PC-3 (cell line): ENCODE measurements around the gene ETS1. TPM values are rescaled to one million over a fixed set of nuclear protein-coding genes. Genes with fewer than 3 reads are reported as not detected.

Experiments
- ATAC-seq: fragments of 200-7000 bp; cut with Tn5 transposase; 2 replicates; pipeline ENCODE4 v1.9.1; 2020; ENCODE audit warnings: mild to moderate bottlenecking, moderate library complexity
- BruUV-seq: library from RNA; stranded (reverse); fragments of 400-500 nt; replicated peaks from 2 replicates; lab custom pipeline; 2021; lab: Mats Ljungman, UMichigan
- CTCF ChIA-PET: fragments of 300-600 bp; sonication (Branson Sonifier 250); formaldehyde crosslinking; loops from one replicate; lab custom pipeline; 2022; ENCODE audit warnings: antibody characterized with exemption; lab: Charles Lee
- POLR2A ChIA-PET: fragments of 300-600 bp; sonication (Branson Sonifier 250); formaldehyde crosslinking; loops from one replicate; lab custom pipeline; 2022; ENCODE audit warnings: antibody characterized with exemption; ENCODE audit not compliant: unreplicated experiment; lab: Charles Lee
- DNase-seq: peaks from one replicate; pipeline ENCODE4 v3.0.0-alpha.2; 2015
- H2AFZ ChIP-seq: fragments of 300-600 bp; sonication (generic); 2 replicates; pipeline ENCODE4 v1.6.0; 2016; ENCODE audit warnings: antibody characterized with exemption, low read length
- H3F3A ChIP-seq: fragments of 300-600 bp; sonication (generic); one replicate; pipeline ENCODE4 v1.6.0; 2017; ENCODE audit warnings: antibody characterized with exemption, low read length, control low read depth, mild to moderate bottlenecking; ENCODE audit not compliant: unreplicated experiment
- H3K27ac ChIP-seq: fragments of 300-600 bp; sonication (generic); 2 replicates; pipeline ENCODE4 v1.5.1; 2016; ENCODE audit warnings: mild to moderate bottlenecking, low read length
- H3K27me3 ChIP-seq: fragments of 300-600 bp; sonication (generic); 2 replicates; pipeline ENCODE4 v1.6.1; 2016; ENCODE audit warnings: low read length, mixed read lengths
- H3K36me3 ChIP-seq: fragments of 300-600 bp; sonication (generic); 2 replicates; pipeline ENCODE4 v1.6.1; 2016; ENCODE audit warnings: low read depth, mixed run types, low read length, mixed read lengths
- H3K4me1 ChIP-seq: fragments of 300-600 bp; sonication (generic); 2 replicates; pipeline ENCODE4 v1.5.1; 2016; ENCODE audit warnings: low read length; ENCODE audit not compliant: insufficient read depth
- H3K4me2 ChIP-seq: fragments of 300-600 bp; sonication (generic); 2 replicates; pipeline ENCODE4 v1.6.0; 2016; ENCODE audit warnings: low read length
- H3K4me3 ChIP-seq: fragments of 300-600 bp; sonication (generic); 2 replicates; pipeline ENCODE4 v1.5.1; 2016; ENCODE audit warnings: mild to moderate bottlenecking, low read length, mixed read lengths
- H3K79me2 ChIP-seq: fragments of 300-600 bp; sonication (generic); 2 replicates; pipeline ENCODE4 v1.6.1; 2017; ENCODE audit warnings: low read length, mixed read lengths
- H3K9ac ChIP-seq: fragments of 300-600 bp; sonication (generic); 2 replicates; pipeline ENCODE4 v1.6.0; 2016; ENCODE audit warnings: mild to moderate bottlenecking, low read length
- H3K9me2 ChIP-seq: fragments of 300-600 bp; sonication (generic); replicated peaks from 2 replicates; pipeline ENCODE4 v1.6.1; 2016; ENCODE audit warnings: mixed run types, low read length, mixed read lengths
- H3K9me3 ChIP-seq: fragments of 300-600 bp; sonication (generic); 2 replicates; pipeline ENCODE4 v1.6.1; 2016; ENCODE audit warnings: low read length, mixed read lengths
- H4K20me1 ChIP-seq: fragments of 300-600 bp; sonication (generic); 2 replicates; pipeline ENCODE4 v1.6.1; 2016; ENCODE audit warnings: low read length, mixed read lengths
- EZH2 ChIP-seq: fragments of 300-600 bp; sonication (generic); IDR thresholded peaks from one replicate; pipeline ENCODE4 v1.6.1; 2017; ENCODE audit warnings: antibody characterized with exemption, mild to moderate bottlenecking, low read length; ENCODE audit not compliant: unreplicated experiment
- EZH2phosphoT487 ChIP-seq: fragments of 300-600 bp; sonication (generic); IDR thresholded peaks from 2 replicates; pipeline ENCODE4 v1.6.1; 2018; ENCODE audit warnings: mild to moderate bottlenecking, antibody characterized with exemption, low read length, borderline replicate concordance
- intact Hi-C: fragments of 100-400 bp; cut with micrococcal nuclease; formaldehyde crosslinking; loops from 2 replicates; pipeline ENCODE4 v1.9.0; 2023
- total RNA-seq: library from RNA; depleted of rRNA; stranded (reverse); fragments of >200 nt; gene quantifications from 2 replicates; pipeline ENCODE4 v1.2.3, GENCODE V29; 2014
- TF ChIP-seq, protein P1 (sequence below): fragments of 300-600 bp; sonication (generic); conservative IDR thresholded peaks from 2 replicates; pipeline ENCODE4 v1.5.1; 2017; ENCODE audit warnings: antibody characterized with exemption, low read depth, mild to moderate bottlenecking, low read length

ETS1 gene
- total RNA-seq, 1 experiment from 2014 or later, result 52.0 TPM

DNA sequence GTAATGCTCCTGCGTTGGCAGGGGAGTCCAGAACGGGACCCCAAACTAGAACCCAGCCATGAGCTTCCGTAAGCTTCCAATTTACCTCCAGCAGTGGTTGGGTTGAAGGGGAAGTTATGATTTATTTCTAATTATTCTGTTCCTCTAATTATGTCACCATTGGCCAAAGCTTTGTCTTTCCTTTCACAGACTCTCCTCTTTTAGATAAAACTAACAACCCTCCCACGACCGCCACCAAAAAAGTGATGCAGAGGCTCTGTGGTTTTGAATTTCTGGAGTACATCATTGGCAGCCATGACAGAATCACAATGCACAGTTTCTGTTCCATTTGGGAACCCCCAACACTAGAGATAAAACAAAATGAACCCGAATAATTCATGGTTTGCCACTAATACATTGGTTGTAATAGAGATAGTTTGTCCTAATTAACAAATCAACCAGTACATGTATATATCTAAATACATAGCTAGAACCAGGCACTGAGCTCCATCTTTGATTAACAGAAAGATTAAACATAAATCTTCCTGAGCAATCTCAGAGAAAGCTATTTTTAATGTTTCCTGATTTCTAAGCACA is 64.3 kb downstream of the ETS1 start:
- intact Hi-C loops, result loop anchor here (1.0 to 5.0 kb wide), 7 partner anchors 26 to 350 kb away; no protein-coding TSS in a partner anchor
- H4K20me1 ChIP-seq, result peaks cover 34% of the 10 kb centered on the region
- peak overlapping the region; percentile 90 for H3K27ac ChIP-seq
- peaks cover 41% of the 10 kb centered on the region for H3K79me2 ChIP-seq
- peak overlapping the region; percentile 47 for H3K4me3 ChIP-seq
- no peaks in the 10 kb centered on the region for H3F3A ChIP-seq
- H3K9ac ChIP-seq, result peak overlapping the region; percentile 87
- ATAC-seq, result no peak
- DNase-seq, result no peak
- BruUV-seq, result TSS peak; percentile 82
- peaks cover 61% of the 10 kb centered on the region for H3K4me1 ChIP-seq
- no peaks in the 10 kb centered on the region for H3K27me3 ChIP-seq
- H2AFZ ChIP-seq, result peak overlapping the region; percentile 12; the same call in 1 of the 2 replicates
- ChIA-PET POLR2A (interaction anchor here (0.6 to 0.7 kb wide), 3 partner anchors 31 to 186 kb away, joined by 3 to 6 read pairs (median 3); no protein-coding TSS in a partner anchor), CTCF (interaction anchor here (1.1 kb wide), 1 partner anchor 39 kb away, joined by 4 read pairs; no protein-coding TSS in a partner anchor)
- TF ChIP-seq, protein P1, sequence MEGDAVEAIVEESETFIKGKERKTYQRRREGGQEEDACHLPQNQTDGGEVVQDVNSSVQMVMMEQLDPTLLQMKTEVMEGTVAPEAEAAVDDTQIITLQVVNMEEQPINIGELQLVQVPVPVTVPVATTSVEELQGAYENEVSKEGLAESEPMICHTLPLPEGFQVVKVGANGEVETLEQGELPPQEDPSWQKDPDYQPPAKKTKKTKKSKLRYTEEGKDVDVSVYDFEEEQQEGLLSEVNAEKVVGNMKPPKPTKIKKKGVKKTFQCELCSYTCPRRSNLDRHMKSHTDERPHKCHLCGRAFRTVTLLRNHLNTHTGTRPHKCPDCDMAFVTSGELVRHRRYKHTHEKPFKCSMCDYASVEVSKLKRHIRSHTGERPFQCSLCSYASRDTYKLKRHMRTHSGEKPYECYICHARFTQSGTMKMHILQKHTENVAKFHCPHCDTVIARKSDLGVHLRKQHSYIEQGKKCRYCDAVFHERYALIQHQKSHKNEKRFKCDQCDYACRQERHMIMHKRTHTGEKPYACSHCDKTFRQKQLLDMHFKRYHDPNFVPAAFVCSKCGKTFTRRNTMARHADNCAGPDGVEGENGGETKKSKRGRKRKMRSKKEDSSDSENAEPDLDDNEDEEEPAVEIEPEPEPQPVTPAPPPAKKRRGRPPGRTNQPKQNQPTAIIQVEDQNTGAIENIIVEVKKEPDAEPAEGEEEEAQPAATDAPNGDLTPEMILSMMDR, result no peak
- TF ChIP-seq EZH2, result no peak
- no peak for TF ChIP-seq EZH2phosphoT487
- no peaks in the 10 kb centered on the region for H3K9me2 ChIP-seq
- peak overlapping the region; percentile 75 for H3K4me2 ChIP-seq
- H3K36me3 ChIP-seq, result no peaks in the 10 kb centered on the region
- H3K9me3 ChIP-seq, result no peaks in the 10 kb centered on the region

DNA sequence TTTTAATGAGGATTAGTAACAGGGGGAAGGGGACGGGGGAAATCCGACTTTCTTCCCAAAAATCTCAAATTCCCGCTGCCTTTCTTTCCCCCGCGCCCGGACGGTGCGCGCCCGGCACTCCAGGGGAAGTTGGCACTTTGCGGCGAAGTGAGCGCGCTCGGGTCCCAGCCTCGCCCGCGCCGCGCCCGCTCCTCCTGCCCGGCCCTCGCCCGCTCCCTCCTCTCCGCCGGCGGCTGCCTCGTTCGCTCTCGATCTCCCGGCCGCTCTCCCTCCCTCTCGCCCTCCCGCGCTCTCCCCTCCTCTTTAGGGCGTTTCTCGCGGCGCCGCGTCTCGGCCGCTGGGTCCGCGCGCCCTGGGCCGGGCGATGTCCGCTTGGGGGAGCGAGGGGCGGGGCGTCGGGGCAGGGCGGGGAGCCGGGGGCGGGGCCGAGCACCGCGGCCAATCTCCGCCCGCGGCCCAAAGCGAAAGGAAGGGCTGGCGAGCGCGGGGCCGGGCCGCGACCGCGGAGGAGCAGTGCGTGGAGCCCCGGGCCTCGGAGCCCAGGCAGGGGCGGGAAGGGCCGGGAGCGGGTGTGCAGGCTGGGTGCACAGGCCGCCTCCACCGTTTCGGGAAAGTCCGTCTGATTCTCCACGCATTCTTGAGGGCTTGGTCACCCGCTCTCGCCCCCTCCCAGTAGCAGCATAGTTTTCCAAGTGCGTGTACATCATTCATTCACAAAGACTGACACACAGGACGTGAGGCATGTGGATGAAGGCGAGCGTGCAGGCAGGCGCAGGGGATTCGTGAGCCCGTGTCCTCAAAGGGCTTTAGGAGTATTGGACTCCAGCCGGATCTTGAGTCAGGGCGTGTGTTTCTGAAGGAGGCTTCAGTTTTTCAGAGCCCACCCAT is 65.1 kb downstream of the ETS1 start:
- Histone ChIP-seq H3K79me2 (peaks cover 48% of the 10 kb centered on the region), H3K4me1 (peaks cover 68% of the 10 kb centered on the region), H3K27ac (peak overlapping the region; percentile 90), H2AFZ (peak overlapping the region; percentile 12; the same call in 1 of the 2 replicates), H3K4me2 (peak overlapping the region; percentile 84), H3F3A (no peaks in the 10 kb centered on the region), H3K4me3 (peak overlapping the region; percentile 77), H4K20me1 (peaks cover 39% of the 10 kb centered on the region), H3K9me3 (no peaks in the 10 kb centered on the region), H3K27me3 (no peaks in the 10 kb centered on the region), H3K9me2 (no peaks in the 10 kb centered on the region), H3K36me3 (no peaks in the 10 kb centered on the region), H3K9ac (peak overlapping the region; percentile 87)
- DNase-seq (peak; percentile 99), ATAC-seq (peak; percentile 80)
- ChIA-PET POLR2A (interaction anchor here (0.6 to 0.9 kb wide), 5 partner anchors 25 to 185 kb away, joined by 3 to 10 read pairs (median 3); no protein-coding TSS in a partner anchor), CTCF (interaction anchor here (1.1 kb wide), 1 partner anchor 39 kb away, joined by 4 read pairs; no protein-coding TSS in a partner anchor)
- BruUV-seq, result no TSS peak
- TF ChIP-seq EZH2phosphoT487 (peak; percentile 79), EZH2 (no peak)
- TF ChIP-seq, protein P1, result no peak
- intact Hi-C loops, result loop anchor here (1.0 to 5.0 kb wide), 7 partner anchors 25 to 349 kb away; no protein-coding TSS in a partner anchor
